PFSK-1 (cell line): ENCODE results near the gene USP5.

Source experiments
- FOXP2 ChIP-seq: optimal IDR thresholded peaks from 2 replicates; pipeline ENCODE3; 2011; ENCODE audit warnings: borderline replicate concordance, control low read depth, inconsistent platforms; ENCODE audit not compliant: insufficient read depth; ENCODE audit errors: extremely low read length, extremely low read depth
- POLR2AphosphoS5 ChIP-seq: IDR thresholded peaks from 2 replicates; pipeline ENCODE4 v1.6.1; 2012; ENCODE audit warnings: low read depth, mild to moderate bottlenecking, control low read depth, low read length, moderate library complexity
- REST ChIP-seq, 2 experiments: IDR thresholded peaks; 2 replicates each; pipeline versions ENCODE4 v1.6.1 to v1.8.0; 2011 to 2012; ENCODE audit warnings: low read depth in 2 of 2, low read length in 2 of 2, control low read depth in 1 of 2, inconsistent platforms in 1 of 2, mild to moderate bottlenecking in 1 of 2, moderate library complexity in 1 of 2; ENCODE audit not compliant: insufficient read depth in 1 of 2
- SIN3A ChIP-seq: IDR thresholded peaks from 2 replicates; pipeline ENCODE4 v1.6.1; 2012; ENCODE audit warnings: mild to moderate bottlenecking, low read length, moderate library complexity, borderline replicate concordance; ENCODE audit not compliant: insufficient read depth
- TAF1 ChIP-seq: IDR thresholded peaks from 2 replicates; pipeline ENCODE4 v1.6.1; 2012; ENCODE audit warnings: low read length, control low read depth, borderline replicate concordance; ENCODE audit not compliant: insufficient read depth

Gene USP5

GRCh38 chr12:6834873-6835272, 17.1 kb upstream of the USP5 start:
- TF ChIP-seq SIN3A (no peak), REST (IDR thresholded peaks at IDR 0.05; ENCODE audit: insufficient read depth in 1 of 2, low read depth in 2 of 2, low read length in 2 of 2) (no peak), POLR2AphosphoS5 (no peak), TAF1 (no peak), FOXP2 (no peak)

- TF ChIP-seq REST (IDR thresholded peaks at IDR 0.05; ENCODE audit: insufficient read depth in 1 of 2, low read depth in 2 of 2, low read length in 2 of 2) (no peak), SIN3A (no peak), TAF1 (no peak), POLR2AphosphoS5 (no peak), FOXP2 (no peak)
Observed at GRCh38 chr12:6836851-6837250, 15.1 kb upstream of the USP5 start.

GRCh38 chr12:6837370-6838060, 14.4 kb upstream of the USP5 start:
- TF ChIP-seq TAF1 (no peak), REST (IDR thresholded peaks at IDR 0.05; ENCODE audit: insufficient read depth in 1 of 2, low read depth in 2 of 2, low read length in 2 of 2) (no peak), POLR2AphosphoS5 (no peak)

- TF ChIP-seq SIN3A (no peak), POLR2AphosphoS5 (no peak), REST (IDR thresholded peaks at IDR 0.05; ENCODE audit: insufficient read depth in 1 of 2, low read depth in 2 of 2, low read length in 2 of 2) (no peak), FOXP2 (no peak), TAF1 (no peak)
Observed at GRCh38 chr12:6838854-6839253, 13.1 kb upstream of the USP5 start.
